GM19324 (cell line): ENCODE data around the gene CCDC70.

Experiments
- ATAC-seq: cut with Tn5 transposase; IDR thresholded peaks from one replicate; pipeline ENCODE4 v1.9.1; 2021; ENCODE audit warnings: mild to moderate bottlenecking, moderate library complexity; ENCODE audit not compliant: unreplicated experiment, low FRiP score

The CCDC70 gene

GRCh38 chr13:51828730-51829567, 32.8 kb upstream of the CCDC70 start:
- ATAC-seq: no peak

- ATAC-seq: no peak
These were observed 32.2 kb upstream of the CCDC70 start for GRCh38 chr13:51829568-51829899.

DNA sequence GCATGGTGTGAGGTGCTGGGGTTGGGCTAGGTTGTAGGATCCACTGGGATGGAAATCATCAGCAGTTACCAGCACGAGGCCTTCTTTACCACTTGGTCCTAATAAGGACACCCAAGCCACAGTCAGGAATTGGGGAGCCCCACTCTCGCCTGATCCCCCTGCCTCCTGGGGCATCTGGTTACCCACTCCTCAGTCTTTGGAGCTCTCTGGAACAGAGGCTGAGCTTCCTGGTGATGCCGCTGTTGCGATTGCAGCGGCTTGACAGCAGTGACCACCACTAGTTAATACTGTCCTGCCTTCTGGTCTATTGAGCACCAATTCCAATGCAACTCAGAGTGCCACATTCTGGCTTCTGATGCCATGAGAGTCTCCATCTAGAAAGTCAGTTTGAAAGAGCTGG, 30.2 kb upstream of the CCDC70 start:
- no peak for ATAC-seq

DNA sequence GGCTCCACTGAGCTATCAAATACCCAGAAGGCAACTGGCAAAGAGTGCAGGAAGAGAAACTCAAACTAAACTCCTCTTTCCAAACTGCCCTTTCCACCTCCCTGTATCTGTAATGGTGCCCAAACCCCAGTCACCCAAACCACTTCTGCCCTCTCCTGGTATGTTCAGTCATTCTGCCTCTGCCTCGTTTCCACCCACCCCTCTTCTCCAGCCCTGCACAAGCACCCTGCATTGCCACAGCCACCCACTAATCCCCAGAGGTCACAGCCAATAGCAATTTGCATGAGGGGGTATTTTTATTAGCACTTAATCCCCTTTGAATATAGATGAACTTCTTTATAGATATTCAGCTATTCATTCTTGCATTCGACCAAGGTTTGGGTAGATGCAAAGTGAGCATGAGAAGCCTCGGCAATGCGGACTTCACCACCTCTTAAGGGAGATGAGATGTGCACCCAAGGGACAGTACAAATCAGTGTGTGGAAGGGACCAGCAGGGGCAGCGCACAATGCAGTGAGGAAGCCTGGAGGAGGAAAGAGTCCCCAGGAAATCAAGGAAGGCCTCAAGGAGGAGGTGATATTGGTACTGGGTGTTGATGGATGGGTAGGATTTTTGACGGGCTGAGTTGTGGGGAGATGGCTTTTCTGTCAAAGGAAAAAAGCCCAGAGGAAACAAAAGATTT, 29.2 kb upstream of the CCDC70 start:
- ATAC-seq: no peak

GRCh38 chr13:51833980-51834379, 27.8 kb upstream of the CCDC70 start:
- no peak for ATAC-seq

- no peak for ATAC-seq
These were observed 27.1 kb upstream of the CCDC70 start for GRCh38 chr13:51834581-51835171.

- ATAC-seq: no peak
These were observed 24.8 kb upstream of the CCDC70 start for GRCh38 chr13:51837016-51837415.

- no peak for ATAC-seq
These were observed 23.4 kb upstream of the CCDC70 start for GRCh38 chr13:51838240-51838846.

DNA sequence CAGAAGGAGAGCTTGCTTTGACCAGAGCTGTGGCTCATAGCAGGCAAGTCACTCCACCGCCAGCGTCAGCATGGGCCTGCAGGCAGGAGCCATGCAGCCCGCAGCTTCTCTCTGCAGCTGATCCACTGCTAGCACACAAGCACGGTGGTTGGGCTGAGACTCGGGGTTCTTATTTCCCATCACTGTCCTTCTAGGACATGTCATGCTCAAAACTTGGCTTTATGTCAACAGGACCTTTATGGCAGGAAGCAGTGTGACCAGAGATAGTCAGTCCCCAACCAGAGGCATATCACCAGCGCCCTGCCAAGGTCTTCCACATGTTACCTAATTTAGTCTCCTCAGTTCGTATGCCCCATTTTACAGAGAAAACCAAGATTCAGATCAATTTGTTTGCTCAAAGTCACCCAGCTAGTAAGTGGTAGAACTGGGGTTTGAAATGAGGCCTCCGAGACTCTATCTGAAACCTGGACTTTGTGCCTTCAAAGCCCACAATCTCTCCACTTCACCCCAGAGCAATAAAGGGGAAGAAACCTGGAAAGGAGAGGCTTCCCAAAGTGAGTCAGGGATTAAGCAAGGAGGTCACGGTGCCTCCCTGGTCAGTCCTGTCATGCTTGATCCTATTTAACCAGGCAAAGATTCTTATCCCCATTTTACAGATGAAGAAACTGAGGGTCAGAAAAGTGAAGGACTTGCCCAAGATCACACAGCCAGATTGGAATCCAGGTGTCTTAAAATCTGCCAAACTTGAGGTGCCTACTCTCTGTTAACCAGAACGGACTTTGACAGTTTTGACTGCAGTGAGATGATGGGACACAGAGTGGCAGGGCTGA, 21.8 kb upstream of the CCDC70 start:
- ATAC-seq: no peak

DNA sequence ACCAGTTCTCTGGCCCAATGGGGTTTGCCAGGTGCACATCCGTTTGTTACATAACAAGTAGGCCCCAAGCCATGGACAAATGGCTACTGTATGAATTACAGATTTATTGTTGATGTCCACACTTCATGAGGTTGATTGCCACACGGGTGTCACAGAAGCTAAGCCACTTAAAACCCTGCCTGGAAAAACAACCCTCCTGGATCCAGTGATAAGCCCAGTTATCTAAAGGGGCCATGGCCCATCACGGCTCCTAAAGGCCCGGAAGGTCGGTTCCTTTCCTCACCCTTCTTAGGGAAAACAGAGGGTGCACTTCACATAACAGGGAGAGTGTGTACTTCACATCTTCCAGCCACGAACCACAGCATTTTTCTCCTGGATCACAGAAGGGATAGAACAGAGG, 20.9 kb upstream of the CCDC70 start:
- no peak for ATAC-seq

GRCh38 chr13:51841732-51842131, 20.0 kb upstream of the CCDC70 start:
- ATAC-seq: no peak

- no peak for ATAC-seq
These were observed 18.2 kb upstream of the CCDC70 start for GRCh38 chr13:51843529-51843928.

DNA sequence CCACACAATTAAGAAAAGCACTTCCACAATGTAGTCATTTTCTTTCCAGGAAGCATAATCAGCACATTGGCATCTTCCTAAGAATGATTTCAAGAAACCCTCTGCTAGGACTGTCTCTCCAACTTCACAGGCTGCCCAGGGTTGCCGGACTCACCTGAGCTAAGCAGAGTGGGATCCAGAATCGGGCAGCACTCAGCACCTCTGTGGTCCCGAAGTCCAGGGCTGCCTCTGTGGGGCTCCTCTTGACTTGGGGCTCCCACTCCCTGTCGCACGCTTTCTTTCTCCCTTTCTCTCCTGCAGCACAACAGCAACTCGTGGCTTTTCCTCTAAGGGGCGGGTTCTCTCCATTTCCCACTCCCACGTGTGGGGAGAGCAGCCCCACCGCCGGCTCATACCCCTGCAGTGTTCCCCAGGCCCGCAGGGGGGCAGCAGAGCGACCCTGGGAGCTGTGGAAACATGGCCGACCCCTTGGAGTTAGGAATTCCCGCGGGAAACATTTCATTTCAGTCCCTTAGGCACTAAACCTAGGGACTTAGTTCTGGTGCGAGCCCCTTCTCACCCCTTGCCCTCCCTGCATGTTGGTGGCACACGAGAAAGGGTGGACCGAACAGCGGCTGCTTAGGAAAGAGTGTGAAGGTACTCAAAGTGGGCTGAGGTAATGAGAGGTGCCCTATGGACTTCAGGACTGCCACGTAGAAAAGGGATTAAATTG, 16.8 kb upstream of the CCDC70 start, which contains the start of gene TMEM272:
TMEM272 (minus strand) TSS at position 316 of the 712 bp plus-strand sequence. CDS start 6,647 bp downstream, outside the sequence.
- no peak for ATAC-seq

DNA sequence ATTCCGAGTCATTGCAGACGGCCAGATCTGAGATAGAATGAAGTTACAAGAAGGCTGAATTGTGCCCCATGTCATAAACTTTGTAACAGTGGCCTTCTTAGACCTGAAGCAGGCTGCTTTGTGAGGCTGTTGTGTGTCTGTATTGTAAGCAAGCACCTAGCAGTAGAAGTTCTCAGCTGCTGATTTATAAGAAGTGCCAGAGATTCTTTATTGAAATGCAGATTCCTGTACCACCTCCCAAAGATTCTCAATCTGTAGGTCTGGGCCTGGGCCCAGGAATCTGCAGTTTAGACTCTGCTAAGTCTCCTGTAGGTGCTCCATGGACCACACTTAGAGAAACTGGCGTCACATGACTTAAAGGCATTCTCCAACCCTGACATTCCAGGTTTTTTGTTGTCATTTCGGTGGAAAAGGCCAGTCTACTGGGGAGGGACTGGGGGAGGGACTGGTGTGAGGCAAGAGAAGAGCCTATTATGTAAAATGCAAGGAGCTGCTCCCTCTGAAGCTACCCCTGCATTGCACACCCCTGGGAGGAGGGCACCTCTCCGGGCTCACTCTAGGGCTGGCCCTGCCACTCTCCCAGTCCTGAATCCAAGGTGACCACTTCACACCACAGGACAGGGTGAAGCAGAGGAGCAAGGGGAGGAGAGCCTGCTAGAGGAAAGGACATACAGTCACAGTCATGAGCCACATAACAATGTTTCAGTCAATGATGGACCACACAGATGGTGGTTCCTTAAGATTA, 16.0 kb upstream of the CCDC70 start:
- ATAC-seq: no peak

GRCh38 chr13:51846756-51847155, 15.0 kb upstream of the CCDC70 start:
- ATAC-seq: no peak

DNA sequence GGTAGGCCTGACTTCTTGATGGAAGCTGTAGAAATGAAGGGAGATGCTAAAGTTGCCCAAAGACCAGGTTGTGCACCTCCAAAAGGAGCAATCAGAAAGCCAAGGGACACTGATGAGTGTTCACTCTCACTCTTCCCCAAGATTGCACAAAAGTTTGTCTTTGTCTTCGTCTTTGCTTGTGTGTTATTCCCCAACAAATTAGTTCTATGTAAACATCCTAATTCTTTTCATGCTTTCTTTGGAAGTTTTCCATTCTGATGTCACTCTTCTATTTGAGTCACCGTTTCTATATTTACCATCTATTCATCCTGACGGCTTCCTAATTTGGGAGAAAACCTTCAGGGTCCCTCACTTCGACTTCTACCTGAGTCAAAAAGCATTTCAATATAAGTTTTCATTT, 13.1 kb upstream of the CCDC70 start:
- ATAC-seq: no peak

DNA sequence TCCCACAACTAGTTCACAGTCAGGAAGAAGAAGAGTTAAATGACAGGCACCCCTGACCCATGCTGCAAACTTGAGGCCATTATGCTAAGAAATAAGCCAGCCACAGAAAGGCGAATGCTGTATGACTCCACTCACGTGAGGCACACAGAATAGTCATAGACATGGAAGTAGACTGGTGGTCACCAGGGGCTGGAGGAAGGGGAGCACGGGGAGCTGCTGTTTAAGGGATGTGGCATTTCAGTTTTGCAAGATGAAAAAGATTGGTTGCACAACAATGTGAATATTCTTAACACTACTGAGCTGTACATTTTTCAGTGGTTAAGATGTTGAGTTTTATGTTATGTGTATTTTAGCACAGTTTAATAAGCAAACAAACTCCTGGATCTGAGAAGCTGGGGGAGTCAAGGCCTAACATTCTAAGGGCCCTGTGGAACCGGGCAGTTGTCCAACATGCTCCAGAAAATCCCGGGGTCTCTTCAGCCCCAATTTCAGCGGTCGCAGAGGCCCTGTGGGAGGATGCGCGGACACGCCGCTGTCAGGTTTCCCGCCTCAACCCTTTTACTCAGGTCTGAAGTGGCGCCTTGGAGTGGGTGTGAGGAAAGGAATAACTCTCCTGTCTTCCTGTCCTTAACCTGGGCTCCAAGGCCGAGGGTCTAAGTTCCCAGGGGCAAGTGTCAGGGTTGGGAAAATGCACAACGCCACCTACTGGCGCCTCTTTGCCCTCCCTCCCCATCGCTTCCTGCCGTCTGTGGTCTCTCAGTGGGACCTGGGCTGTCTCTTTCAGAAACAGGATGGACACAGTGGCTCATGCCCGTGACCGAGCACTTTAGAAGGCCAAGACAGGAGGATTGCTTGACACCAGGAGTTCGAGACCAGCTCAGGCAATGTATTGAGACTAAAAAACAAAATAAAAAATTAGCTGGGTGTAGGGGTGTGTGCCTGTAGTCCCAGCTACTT, 12.3 kb upstream of the CCDC70 start:
- ATAC-seq: no peak
